NCI-H1417 treated with DMSO at 0.1 percent for 48 hours (cell line): ENCODE results near the gene NUFIP1.
"Not testable (repeated sequence)": the region's sequence is repeated elsewhere in the genome, so short reads cannot be mapped to it uniquely, and the experiment has no call there.

Experiments used
- DNase-seq: peaks from one replicate; lab custom pipeline; 2025; lab: John Stamatoyannopoulos, UW

Gene NUFIP1

DNA sequence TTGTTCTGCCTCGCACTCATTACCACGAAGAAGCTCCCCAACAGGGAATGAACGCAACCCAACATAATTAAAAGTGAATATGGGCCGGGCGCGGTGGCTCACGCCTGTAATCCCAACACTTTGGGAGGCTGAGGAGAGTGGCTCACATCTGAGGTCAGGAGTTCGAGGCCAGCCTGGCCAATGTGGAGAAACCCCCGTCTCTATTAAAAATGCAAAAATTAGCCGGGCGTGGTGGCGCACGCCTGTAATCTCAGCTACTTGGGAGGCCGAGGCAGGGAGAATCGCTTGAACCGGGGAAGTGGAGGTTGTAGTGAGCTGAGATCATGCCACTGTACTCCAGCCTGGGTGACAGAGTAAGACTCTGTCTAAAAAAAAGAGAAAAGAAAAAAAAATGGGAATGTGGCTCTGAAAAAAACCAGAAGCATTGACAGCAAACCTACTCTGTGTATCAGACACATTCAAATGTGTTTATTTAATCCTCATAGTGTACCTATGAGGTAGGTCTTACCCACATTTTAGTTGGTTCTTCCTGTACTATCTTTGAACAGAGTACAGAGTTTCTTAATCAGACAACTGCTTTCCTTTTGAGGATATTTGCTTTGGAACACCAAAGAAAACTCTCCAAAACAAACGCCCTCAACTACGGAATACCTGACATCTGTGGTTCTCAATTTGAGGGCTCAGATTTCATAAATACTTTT, 70.0 kb downstream of the NUFIP1 start:
- DNase-seq: no peak

DNA sequence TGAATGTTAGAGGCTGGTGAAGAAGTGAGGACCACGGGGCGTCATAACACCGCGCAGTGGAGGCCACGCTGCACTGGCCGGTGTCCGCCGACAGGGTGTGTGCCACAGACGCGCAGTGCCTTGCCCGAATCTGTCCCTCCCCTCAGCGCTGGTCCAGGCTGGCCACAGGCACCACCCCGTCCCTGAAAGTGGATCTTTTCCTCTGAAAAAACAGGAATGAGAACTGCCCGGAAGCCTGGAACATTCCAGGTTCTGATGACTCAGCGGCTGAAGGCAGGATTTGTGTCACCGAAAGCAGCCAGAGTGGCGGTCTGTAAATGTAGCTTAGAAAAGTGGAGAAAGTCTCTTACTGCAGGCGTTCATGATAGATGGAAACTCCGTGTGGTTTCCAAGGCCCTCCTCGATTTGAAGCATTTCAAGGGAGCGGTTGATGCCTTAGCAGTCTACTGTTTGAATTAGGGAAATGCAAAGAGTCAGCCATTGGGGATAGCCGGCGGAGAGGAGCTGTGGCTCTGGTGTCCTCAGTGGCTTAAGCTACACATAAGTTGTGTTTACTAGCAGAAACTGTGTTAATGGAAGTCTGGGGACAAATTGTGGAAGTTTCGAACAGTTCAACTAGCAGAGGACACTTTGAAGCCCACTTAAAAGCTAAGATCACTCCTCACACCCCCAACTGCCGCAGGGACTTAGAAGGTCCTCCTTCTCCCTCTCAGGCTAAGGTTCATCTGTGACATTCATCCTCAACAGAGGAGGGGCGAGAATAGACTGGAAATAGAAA, 70.8 kb downstream of the NUFIP1 start:
- peak; percentile 66 for DNase-seq

DNA sequence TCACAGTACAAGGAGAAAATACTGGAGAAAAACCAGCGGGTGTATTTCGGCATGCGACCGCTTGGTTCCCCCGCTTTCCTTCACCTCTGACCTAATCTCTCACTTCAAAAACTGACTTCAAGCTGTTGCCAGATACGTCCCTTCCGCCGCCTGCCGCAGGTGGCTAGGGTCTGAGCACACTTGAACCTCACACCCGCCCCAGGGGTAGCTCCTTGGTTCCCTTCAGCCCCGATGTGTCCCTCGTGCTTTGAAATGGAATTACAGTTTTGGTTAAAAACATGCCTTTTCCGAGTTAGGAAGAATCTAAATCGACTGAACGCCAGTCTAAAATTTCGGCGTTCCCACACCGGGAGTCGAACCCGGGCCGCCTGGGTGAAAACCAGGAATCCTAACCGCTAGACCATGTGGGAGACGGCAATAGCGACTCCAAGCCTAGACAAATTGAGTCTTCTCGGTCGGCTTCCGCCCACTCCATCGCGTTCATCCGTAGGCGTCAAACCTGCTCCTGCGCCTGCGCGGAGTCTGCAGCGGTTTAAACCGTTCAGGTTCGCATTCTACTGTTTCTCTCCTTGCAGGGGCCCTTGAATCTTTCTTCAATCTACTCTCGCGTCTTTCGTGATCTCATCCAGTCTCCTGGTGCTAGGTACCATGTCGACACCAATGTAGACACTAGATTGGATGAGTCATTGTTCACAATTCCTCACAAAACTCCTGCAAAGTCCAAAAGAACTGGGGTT, 71.5 kb downstream of the NUFIP1 start:
- DNase-seq: peak; percentile 89

DNA sequence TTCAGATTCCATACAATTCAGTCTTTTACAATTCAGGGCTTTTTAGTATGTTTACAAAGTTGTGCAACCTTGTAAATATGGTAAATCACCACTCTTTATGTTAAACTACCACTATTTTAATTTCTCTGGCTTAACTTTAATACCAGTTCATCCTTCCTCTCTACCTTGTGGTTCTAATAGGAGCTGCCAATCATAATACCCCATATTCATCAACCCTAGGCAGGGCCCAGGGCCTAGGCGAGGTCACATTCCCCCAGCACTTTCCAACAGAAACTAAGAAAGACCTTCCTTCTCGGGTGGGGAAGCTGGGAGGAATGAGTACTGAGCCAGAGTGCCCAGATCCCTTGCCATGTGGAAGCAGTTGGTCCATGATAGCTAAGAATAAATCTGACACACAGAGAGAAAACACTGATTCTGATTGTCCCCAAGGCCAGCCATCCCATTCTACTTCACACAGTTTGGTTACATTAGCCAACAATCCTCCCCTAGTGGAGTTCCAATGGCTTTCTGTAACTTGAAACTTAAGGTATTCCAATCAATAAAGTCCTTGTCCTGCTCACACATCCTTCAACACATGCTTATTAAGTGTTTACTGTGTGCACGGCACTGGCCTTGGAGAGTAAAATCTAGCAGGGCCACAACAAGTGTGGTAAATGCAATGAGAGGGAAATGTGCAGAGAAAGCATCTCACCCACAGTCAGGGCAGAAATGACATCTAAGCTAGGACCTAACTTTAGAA, 76.8 kb downstream of the NUFIP1 start:
- no peak for DNase-seq

DNA sequence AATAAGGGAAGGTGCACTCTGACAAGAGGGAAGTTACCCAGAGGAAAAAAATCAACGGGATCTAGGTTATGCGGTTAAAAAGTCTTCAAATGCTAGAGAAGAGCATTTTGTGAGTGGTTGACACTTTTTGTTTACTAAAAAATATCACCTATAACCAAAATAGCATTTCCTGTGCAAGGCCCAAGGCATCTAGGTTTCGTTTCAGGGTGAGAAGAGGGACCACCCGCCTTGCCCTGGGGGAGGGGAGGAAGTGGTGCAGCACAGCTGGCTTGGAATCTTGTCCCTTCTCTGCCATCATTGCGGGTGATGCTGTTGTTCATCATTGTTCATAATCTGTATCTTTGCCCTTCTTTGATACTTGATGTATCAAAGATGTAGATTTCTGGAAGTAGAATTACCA, 80.6 kb downstream of the NUFIP1 start:
- no peak for DNase-seq

DNA sequence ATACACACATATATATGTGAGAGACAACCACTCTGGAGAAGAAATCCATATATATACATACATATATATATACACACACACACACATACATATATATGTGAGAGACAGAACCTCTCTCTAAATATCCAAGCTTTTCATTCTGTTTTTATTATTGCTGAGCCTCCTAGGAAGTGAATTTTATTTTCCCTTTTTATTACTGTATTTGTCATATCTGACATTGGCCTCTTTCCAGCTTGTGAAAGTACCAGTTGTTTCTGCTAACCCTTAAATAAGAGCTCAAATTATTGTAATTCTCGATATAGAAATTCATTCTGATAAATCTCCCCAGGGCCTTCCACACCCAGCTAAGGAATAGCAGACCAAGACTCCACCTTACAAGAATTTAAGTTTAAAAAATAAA, 81.0 kb downstream of the NUFIP1 start:
- no peak for DNase-seq

DNA sequence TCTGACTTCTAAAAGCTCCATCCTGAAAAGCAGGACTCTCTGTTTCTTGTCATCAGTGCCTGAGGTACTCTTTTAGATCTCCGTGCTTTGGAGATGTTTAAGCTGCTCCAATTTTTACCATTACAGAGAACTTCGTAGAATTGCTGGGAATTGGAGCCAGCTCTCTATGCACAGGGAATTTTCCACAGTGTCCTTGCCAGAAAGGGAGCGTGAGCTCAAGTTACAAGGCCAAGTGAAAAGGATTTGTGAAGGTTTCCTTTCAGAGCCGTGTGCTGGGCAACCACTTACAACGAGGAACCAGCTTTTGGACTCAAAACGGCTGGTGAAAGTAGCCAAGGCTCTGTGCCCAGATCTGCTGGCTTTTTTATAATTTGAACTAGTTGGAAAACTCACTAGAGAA, 82.6 kb downstream of the NUFIP1 start:
- no peak for DNase-seq

DNA sequence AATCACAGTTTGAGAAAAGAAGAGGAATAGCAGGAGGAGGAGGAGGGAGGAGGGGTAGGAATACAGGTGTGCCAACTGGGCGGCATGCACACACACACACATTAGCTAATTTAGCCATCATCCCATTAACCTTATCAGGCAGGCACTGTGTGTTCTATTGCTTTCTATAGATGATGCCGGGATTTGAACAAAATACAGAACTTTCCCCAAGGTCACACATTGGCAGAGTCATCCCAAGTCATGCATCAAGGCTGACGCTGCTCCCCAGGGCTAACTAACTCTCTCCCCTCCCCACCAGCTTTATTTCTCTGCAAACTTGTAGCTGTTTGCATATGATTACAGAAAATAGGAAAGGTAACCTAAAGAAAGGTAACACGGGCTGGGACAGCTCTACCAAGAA, 83.0 kb downstream of the NUFIP1 start:
- DNase-seq: no peak

DNA sequence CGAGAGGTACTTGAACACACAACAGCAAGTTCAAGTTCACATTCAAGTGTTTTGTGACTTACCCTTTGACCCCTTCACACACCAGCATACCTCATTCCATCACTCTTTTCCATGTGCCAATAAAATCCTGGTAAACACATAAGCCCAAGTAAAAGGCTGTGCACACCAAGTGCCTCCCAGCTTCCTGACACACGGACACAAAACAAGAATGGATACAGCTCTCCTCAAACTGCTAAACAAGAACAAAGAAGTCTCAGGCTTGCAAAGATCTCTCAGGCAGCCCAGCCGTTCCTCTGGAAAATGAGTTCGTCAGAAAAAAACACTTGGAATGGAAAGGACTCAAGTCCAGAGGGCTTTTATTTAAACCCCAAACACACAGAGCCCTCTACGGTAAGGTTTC, 83.7 kb downstream of the NUFIP1 start:
- no peak for DNase-seq

DNA sequence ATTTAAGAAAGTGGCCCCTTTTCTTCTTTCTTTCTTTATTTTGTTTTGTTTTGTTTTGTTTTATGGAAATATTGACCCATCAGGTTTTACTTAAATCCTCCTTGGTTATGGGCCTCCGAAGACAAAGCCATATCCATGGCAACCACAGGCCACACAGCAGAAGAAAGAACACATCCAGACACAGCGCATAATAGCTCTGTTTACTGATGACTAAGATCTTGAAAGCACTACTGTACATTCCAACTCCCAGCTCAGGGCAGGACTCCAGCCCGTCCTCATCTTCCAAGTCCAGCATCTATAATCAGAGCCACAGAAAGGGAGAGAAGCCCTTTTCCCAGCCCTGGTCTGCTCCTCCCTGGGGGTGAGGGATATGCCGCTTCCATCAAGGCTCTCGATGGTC, 84.3 kb downstream of the NUFIP1 start:
- DNase-seq: no peak

DNA sequence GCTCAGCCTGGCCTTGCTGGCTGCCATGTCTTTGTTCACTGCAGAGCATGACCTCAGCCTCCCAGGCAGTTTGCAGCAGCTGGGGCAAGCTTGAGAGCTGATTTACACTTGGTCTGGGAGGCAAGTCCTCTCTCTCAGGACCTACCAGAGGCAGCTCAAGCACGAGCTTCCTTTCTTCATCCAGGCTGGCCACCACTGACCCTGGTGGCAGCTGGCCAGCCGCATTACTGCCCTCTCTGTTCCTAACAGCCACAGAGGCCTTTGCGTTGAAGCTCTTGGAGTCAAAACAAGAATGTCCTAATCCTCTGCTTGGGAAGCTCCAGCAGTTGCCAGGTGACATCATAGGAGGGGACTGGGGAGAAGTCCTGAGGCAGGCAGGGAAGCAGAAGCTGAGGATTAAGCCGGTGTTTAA, 85.7 kb downstream of the NUFIP1 start:
- no peak for DNase-seq

DNA sequence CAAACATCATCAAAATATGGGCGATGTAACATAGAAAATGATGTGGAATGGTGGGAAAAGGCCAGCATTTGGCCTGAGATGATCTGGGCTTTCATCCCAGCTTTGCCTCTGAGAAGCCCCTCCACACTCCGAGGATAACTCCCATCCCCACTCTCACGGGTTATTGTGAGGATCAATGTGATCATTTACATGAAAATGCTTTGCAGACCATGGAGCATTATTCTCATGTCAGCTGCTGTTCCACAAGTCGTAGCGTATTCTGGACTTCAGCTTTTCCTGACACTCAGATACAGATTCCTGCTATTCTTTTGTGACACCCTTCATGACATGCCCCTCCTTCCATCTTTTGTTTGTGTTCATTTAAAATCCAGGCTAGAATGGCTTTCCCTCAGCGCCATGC, 86.5 kb downstream of the NUFIP1 start:
- DNase-seq: no peak

DNA sequence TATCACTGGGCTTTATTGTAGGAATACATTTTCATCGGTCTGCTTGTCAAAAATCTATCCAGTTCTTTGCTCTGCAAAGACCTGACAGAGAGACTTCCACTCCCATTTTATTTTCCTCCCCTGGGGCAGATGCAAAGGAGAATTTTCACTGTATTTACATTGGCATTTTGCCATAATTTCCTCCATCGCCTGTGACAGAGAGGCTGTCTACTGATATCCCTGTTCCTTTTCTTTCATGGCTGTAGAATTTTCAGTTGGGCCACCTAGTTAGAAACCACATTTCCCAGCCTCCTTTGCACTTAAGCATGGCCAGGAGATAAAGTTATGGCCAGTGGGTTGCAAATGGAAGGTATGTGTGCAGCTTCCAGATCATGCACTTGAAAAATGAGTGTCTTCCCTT, 89.3 kb downstream of the NUFIP1 start:
- DNase-seq: peak; percentile 20

DNA sequence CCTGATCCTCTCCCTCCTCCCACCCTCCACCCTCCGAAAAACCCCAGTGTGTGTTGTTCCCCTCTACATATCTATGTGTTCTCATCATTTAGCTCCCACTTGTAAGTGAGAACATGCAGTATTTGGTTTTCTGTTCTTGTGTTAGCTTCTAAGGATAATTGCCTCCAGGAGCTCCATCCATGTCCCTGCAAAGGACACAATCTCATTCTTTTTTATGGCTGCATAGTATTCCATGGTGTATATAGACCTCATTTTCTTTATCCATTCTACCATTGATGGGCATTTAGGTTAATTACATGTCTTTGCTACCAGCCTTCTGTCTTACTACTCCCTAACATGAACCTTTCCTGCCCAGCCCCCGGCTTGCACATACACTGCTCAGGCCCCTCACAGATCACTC, 91.0 kb downstream of the NUFIP1 start:
- DNase-seq: not testable (repeated sequence)

DNA sequence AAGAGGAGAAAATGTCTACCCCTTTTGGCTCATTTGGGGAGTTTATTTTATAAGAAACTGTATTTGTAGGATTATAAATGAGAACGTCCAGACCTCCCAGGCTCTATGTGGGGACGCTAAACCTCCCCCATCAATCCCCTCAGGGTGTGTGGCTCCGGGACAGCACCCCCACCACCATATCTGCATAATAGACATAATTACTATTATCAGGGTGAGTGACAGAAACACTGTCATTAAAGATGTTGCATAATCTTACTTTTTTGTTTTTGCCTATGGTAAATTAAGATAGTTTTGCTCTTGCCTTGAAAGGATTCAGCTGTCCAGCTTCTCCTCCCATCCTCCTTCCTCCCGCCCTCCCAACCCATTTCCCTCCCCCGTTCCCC, 93.3 kb downstream of the NUFIP1 start:
- no peak for DNase-seq

DNA sequence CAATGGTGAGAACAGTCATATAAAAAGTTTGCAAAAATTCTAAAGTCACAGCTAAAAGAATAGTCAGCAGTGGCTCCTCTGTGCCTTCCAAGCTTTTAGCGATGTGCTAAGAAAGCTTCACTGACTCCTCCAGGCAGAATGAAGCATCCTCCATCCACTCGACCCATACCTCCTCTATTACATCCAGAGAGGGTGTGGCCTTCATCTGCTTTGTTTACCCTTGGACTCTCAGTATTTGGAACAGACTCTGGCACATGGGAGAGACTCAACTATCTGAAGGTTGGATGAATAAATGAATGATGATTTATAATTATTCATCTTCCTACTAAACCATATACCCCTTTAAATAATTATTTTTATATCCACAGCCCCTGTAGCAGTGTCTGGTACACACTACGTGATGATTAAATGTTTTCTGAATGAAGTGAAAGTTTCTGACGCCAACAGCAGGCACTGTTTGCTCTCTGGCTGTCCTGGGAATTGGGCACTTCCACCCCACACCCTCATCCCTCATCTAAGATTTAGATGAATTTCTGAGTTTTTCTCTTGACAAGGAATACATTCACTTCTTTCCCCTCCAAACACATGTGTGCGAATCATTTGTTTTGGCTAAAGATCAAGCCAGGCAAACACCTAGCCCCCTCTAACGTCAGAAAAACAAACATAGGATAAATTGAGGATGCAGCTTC, 93.9 kb downstream of the NUFIP1 start:
- DNase-seq: no peak

DNA sequence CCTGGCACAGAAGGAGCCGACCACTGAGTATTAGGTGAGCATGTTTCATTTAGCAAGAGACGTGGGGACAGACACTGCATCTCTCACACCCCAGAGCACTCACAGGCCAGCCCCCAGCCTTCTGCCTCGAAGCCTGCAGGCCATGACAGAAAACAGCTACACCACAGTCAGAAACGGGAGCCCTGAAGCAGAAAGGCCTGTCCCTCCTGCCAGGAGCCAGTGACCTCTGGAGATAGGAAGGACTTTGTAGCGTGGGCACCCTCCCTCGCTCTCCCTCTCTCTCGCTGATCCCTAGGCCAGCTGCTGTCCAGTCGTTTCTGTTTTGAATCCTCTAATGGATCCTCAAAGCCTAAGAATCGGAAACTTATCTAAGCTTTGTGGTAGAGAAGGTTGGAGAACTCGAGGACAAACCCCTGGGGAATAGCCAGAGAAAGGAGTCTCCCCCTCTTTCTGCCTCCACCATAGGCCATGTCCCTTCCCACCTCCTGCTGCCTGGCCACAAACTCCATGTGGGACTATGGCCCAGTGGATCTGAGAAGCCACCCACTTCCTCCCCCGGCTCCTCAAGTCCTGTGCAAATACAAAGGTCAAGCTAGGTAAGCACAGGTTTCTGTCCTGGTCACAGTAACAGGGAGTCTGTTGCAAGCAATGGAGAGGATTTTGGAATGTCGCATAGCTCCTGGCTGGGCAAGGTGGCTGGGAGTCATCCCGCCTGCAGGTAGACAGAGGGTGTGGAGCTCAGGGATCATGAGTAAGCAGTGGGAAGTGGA, 95.1 kb downstream of the NUFIP1 start:
- no peak for DNase-seq
